ENCODE results near the gene ATP11C.
"Not testable (repeated sequence)": the region's sequence is repeated elsewhere in the genome, so short reads cannot be mapped to it uniquely, and the experiment has no call there.

ATP11C gene

GRCh38 chrX:139708067-139708466 is 224.8 kb downstream of the ATP11C start, which contains the start of gene MCF2:
Gene MCF2, minus strand, starts transcription at chrX:139708167. Its CDS starts 56,423 bp downstream, at chrX:139651744.
- no peak for FAIRE-seq

DNA sequence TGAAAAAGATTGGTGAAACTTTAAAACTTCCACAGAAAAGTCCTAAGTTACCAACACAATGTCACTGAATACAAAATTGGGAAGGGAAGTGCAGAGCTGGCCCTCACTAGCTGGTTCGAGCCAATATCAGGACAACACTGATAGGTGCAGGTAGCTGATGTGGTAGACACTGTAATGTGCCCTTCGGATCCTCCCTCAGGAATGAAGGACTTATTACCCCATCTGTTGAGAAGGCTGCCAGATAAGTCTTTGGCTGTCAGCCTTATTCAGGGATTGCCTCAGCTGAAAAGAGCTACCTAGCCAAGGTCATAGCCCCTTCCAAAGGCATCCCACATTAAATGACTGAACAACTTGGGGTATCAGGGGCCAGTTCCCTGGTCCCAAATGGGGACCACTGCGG is 230.2 kb downstream of the ATP11C start:
- no peak for FAIRE-seq

DNA sequence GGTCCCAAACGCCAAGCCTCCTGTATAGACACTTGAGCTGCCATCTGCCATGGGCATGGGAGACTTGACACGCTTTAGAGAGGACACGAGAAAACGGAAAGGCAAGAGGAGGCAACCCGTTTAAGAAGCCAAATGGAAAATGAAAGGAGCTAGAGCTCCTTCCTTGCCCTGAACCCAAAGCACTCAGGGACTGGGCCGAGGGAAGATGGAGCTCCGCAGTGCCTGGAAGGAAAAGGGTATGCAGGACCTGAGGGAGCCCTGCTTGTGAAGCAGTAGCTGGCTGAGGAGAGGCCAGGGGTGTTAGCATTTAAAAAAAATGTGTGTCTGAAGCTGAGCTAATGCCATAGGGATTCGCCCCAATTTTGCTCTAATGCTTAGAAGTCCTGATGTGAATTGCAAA is 239.9 kb downstream of the ATP11C start:
- FAIRE-seq, result no peak

- no peak for FAIRE-seq
Measured at GRCh38 chrX:139692506-139692849, 240.4 kb downstream of the ATP11C start.

- FAIRE-seq, result no peak
Measured at GRCh38 chrX:139691843-139692505, 240.9 kb downstream of the ATP11C start.

DNA sequence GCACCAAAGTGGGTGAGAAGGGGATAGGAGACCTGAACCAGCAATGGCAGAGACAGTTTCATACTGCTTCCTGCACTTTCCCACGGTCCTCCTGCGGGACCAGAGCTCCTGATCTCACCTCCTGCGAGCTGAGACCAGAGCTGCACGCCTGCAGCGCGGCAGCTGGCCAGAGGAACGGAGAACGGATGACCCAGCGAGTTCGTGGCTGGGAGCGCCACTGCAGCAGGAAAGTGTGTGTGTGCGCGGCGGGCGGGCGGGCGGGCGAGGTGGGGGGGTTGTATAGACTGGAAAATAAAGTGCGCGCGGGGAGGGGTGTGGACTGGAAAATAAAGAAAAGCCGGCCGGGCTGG is 241.4 kb downstream of the ATP11C start:
- no peak for FAIRE-seq

DNA sequence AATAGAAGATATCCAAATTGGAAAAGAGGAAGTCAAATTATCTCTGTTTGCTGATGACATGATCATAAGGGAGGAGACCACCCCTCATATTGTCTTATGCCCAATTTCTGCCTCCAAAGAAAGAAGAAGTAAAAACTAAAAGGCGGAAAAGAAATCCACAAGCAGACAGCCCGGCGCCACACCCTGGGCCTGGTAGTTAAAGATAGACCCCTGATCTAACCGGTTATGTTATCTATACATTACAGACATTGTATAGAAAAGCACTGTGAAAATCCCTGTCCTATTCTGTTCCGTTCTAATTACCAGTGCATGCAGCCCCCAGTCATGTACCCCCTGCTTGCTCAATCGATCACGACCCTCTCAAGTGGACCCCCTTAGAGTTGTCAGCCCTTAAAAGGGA is 247.7 kb downstream of the ATP11C start:
- not testable (repeated sequence) for FAIRE-seq

DNA sequence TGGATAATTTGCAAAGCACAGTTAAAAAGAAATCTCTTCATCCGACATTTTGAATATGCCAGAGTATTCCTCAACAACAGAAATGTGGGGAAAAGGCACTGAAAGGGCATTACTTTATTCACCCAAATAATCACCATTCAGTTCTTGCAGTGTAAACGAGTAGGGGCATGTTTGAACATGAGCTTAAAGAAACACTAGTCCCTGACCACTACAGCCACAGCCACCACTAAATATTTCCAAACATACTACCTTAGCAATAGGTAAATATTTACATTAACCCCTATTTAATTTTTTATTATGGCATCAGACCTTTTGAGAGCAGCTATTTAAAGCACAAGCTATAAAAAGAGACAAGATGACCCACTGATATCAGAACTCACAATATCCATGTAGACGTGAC is 252.5 kb downstream of the ATP11C start:
- FAIRE-seq, result no peak

Measured in endometrium (tissue), 2 donors.